B cell (primary cell): ENCODE results near the gene RBBP9.

Experiments
- EZH2 ChIP-seq: IDR thresholded peaks from 2 replicates; pipeline ENCODE4 v1.6.1; 2012; ENCODE audit warnings: borderline replicate concordance, low read depth, mild to moderate bottlenecking, moderate library complexity, low read length; ENCODE audit not compliant: insufficient read depth, poor library complexity, severe bottlenecking
- TF ChIP-seq, protein P1 (sequence below): fragments of 200-600 bp; IDR thresholded peaks from one replicate; pipeline ENCODE4 v1.8.0; 2022; ENCODE audit warnings: antibody characterized with exemption, mild to moderate bottlenecking

DNA sequence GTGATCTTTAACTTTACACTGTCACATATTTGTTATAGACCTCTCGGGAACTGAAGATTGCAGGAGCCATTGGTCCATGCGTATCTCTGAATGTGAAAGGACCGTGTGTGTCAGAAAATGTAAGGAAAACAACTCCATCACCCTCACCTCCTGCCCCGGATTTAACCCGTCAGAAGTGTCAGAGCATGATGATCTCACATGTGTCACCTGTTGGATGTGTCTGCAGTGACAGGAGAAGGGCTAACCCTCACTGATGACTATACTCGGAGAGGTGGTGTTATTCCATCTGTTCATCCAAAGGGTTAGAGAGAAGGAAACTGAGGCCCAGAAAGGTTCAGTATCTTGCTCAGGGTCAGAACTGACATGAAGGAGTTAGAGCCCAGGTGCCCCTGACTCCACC, 35.6 kb upstream of the RBBP9 start:
- TF ChIP-seq, protein P1, sequence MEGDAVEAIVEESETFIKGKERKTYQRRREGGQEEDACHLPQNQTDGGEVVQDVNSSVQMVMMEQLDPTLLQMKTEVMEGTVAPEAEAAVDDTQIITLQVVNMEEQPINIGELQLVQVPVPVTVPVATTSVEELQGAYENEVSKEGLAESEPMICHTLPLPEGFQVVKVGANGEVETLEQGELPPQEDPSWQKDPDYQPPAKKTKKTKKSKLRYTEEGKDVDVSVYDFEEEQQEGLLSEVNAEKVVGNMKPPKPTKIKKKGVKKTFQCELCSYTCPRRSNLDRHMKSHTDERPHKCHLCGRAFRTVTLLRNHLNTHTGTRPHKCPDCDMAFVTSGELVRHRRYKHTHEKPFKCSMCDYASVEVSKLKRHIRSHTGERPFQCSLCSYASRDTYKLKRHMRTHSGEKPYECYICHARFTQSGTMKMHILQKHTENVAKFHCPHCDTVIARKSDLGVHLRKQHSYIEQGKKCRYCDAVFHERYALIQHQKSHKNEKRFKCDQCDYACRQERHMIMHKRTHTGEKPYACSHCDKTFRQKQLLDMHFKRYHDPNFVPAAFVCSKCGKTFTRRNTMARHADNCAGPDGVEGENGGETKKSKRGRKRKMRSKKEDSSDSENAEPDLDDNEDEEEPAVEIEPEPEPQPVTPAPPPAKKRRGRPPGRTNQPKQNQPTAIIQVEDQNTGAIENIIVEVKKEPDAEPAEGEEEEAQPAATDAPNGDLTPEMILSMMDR, result no peak
- no peak for TF ChIP-seq EZH2
